H1 (cell line): ENCODE results near the gene KRT85. TPM values are rescaled to one million over a fixed set of nuclear protein-coding genes. Genes with fewer than 3 reads are reported as not detected.

Source experiments
- FOSL1 ChIP-seq: IDR thresholded peaks from 2 replicates; pipeline ENCODE4 v1.6.1; 2011; ENCODE audit warnings: mild to moderate bottlenecking, low read depth, low read length, moderate library complexity; ENCODE audit not compliant: insufficient read depth
- POLR2AphosphoS5 ChIP-seq: IDR thresholded peaks from 2 replicates; pipeline ENCODE4 v1.6.1; 2011; ENCODE audit warnings: low read depth, low read length
- SIX5 ChIP-seq: IDR thresholded peaks from 2 replicates; pipeline ENCODE4 v1.6.1; 2011; ENCODE audit warnings: mild to moderate bottlenecking, low read depth, low read length
- polyA plus RNA-seq, 7 experiments: library from polyadenylated mRNA; depleted of rRNA in 3 of 7; stranded (reverse) in 5 of 7; unstranded in 2 of 7; fragments of >200 nt in 5 of 7; fragments of 200-250 nt in 2 of 7; gene quantifications; 1 replicate in 5 of 7; 2 replicates in 1 of 7; 4 replicates in 1 of 7; pipeline versions ENCODE4 v1.2.1 to v1.2.3, GENCODE V29; 2011 to 2013; ENCODE audit warnings: missing spikeins in 2 of 7, mixed read lengths in 2 of 7
- total RNA-seq: library from RNA; stranded (reverse); fragmentation: NEBNext Ultra II Directional; extraction: Animal tissue kit (Norgen Biotek cat#: 25700); gene quantifications from 2 replicates; pipeline ENCODE4 v1.2.1, GENCODE V29; 2021

KRT85 gene
- total and polyA plus RNA-seq, 2 of the 8 experiments (the other 6 are each of a cell fraction or from before 2014, with no cell fraction given), result not detected

DNA sequence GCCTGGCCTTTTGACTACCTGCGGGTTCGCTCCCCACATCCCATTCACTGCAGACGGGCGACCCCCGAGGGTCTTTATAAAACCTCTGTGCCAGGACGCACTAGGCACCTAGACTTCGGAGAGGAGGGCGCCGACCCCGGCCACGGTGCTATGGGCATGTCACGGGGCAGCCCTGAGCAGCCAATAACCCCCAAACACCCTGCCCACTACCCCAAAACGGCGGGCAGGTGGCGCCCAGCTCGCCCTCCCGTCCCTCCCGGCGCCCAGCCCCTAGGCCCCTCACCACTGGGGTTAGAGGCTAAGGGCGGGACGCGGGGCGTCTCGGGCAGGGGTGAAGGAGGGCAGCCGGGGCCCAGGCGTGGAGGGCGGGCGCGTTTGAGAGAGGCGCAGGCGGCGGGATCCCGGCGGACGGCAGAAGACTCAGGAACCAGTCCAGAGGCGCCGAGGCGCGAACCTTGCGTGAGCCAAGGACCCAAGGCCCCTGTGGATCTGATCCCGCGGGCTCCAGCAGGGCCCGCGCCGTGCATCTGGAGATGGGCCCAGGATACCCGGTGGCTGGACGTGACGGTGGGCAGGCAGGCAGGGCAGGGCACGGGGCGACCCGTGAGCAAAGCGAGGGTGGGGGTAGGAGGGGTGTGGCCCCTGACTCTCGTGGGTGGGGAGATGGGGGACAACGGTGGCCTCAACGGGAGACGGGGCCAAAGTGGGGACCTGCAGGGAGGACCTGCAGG, 11.1 kb downstream of the KRT85 start (continued):
- no peak for TF ChIP-seq FOSL1
- no peak for TF ChIP-seq POLR2AphosphoS5
- no peak for TF ChIP-seq SIX5
